ENCODE data around the gene HPGD.

HPGD gene

DNA sequence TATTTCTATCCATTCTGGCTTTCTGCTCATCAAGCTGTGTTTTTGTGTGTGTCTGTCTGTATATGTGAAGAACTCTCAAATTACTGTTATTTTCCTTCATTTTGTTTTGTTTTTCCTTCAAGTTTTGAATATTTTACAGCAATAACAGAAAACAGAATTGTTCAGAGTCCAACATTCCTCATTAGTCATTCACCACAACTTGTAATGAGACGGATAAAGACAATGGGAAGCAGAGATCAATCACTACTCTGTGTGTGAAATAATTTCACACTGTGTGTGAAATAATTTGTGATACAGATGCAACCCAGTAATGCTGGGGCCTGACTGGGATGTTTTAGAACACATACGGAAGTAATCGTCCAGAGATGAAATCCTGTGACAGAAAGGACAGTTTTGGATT lies 55.2 kb downstream of the HPGD start:
- no peak for DNase-seq

DNA sequence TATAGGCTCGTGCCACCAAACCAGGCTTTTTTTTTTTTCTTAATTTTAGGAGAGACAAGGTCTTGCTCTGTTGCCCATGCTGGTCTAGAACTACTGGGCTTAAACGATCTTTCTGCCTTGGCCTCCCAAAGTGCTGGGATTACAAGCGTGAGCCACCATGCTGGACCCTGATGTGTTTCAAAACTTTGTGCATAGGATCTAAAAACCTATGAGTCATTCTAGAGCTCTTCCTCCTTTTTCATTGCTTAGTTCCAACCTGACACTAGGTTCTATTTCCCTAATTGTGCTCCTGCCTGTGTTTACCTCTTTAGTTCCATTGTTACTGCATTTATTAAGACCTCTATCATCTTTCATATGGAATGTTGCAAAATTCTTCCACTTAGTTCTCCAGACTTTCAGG lies 57.3 kb downstream of the HPGD start:
- no peak for DNase-seq

DNA sequence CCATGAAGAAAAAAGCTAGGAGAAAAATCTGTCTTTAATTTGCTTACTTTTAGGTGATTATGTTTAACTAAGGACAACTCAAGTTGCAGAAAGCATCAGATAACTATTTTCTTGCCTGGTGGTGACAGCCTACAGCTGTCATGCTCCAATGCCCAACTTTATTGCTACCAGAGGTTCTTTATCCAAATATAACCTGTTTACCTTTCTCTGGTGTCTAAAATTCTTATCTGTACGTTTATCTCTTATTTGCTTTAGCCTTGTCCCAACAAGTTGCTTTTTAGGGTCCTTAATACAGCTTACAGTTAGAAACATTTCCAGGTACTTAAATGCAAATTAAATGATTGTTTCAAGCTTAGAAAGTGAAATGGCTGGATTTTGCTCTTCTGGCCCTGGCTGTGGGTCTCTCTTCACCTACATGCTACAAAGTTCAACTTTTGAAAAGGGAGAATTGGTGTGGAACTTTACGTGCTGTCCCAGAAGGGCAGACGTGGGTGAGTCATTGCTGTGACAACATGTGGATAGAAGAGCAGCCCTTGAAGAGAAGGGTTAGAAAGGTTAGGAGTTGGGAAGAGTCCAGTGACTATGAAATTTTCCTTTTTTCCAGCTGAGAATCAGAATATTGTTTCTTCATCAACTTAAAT lies 60.7 kb downstream of the HPGD start:
- DNase-seq: no peak

DNA sequence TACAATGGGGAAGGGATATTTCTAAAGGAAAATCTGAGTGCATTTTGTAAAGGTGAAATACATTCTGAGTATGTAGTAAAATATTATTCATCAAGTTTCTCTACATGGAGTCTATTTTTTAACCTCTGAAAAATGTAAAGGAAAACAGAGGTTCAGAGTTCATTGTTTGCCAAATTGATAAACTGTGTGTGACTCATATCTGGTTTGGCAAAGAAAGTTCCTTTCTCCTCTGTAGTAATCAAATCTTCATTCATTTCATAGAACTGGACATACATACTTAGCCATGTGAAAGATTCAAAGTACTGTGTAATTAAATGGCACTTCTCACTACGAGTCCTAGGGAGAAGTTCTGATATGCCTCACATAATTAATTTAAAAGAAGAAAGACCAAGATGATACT lies 61.6 kb downstream of the HPGD start:
- no peak for DNase-seq

DNA sequence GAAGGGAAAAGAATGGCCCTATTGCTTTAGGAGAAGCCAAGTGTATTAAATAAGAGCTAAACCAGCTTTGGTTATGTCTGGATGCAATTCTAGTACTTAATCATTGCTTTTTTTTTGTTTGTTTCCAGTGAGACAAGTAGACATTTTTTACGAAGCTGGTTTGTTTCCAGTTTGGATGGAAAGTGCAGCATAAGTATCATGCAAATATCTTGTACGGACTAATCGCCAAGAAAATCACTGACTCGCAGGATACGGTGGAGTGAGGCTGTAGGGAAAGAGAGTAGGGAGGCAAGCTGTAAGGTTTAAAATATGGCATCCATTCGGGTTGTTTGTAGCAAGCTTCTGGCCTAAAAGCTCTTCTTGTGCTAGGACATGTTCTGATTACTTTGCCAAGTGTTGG lies 64.8 kb downstream of the HPGD start:
- DNase-seq: no peak

DNA sequence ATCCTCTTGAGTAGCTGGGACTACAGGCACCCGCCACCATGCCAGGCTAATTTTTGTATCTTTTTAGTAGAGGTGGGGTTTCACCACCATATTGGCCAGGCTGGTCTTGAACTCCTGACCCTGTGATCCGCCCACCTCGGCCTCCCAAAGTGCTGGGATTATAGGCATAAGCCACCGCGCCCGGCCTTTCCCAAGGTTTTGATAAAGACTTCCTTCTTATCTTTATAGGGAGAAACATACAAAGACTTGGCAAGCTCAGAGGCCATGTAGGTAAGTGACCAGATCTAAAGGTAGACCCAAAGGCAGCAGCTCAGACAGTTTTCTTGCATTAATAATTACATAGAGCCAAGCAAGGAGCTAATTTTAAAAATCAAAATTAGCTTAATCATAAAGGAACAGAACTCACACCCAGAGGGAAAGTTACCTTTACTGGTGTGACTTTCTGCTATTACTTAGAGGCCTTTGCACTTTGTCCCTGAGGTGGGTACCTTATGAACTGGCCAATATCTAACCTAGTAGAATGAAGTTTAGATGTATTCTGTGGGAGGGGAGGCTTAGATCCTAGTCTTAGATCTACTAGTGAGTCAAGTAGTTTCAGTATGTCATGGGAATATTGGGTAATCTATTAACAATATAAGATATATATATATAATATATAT lies 67.3 kb downstream of the HPGD start:
- no peak for DNase-seq

DNA sequence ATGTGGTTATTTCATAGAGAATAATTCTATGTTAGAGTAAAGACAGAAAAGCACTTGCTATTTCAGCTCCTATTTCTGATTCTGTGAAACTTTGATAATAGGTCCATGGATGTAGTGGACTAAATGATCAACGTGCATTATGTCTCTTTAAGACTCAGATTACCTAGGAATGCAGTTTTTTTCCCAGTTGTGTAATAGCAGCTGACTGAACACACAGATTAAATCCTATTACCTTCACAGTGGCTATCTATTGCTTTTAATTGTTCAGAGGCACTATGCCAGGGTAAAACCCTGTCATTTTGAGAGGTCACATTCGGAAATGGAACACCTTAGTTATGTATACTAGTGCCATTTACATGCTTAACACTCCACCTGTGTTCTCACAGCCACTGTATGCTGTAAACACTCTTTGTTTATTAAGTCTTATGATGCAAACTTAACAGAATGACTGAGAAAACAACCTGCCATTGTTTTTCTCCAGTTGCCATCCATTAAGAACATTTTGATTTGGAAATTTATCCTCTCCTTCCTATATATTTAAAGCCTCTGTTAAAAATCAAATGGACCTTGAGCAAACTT lies 70.5 kb downstream of the HPGD start:
- no peak for DNase-seq

DNA sequence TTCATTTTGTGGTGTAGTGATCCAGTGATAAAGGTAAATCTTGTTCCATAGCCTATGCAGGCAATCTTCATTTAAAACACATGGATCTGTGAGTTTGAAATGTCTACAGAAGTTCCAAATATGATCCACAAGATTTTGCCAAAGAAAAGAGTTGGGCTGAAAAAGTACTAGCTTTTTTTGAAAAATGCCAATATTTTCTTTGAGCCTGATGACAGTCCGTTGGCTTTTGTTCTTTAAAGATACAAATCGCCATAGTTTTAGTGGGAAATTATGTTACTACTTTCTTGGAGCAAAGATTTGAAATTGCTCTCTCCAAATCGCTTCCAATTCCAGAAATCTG lies 71.5 kb downstream of the HPGD start:
- no peak for DNase-seq

DNA sequence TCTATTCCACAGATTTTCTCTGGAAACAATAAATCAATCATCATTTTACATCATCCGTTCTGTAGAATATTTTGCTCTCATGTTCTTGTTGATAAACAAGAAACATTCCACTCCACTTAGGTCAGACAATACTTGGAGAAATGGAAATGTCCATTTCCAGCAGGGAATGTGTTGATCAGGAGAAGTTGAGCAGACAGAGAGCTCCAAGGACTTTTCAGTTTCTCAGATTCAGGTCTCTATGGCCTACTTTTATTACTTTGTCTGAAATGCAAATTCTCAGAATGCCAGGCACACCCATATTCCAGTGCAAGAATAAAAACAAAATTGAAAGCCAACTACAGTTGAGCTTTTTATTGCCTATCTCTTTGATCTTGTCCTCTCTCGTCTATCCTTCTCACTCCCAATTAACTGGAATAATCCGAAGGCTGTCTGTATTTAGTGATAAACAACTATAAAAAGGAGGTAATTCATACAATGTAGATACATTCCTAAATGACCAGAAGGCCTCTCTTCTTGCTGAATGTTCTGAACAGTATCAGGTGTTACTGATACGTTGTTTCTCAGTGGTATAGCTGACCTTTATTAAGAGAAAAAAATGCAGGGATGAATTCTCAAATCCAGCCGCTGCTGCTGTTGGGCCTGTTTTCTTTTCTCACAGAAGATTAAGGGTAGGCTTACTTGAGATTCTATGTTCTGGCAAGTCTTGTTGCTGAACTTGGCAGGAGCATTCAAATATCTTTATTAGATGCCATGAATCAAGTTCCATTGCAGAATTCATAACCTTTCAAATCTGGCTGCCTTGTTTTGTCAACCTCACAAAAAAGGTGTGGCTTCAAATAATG lies 72.1 kb downstream of the HPGD start:
- no peak for DNase-seq

DNA sequence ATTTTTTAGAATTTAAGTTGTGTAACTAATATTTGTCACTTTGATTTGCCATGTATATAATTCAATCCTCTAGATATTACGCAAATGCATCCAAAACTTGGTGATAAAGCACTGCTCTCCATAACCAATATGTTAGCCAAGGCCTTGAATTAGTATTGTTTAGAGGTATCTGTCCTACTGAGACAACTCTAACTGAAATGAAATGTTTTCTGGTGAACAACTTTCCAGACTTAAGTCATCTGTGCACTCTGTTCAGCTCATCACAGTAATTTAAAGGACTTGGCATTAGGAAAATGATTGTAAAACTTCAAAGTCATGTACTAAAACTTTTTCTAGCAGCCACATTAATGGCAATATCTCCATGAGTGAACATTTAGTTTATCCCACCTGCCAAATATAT lies 73.1 kb downstream of the HPGD start:
- DNase-seq: no peak

DNA sequence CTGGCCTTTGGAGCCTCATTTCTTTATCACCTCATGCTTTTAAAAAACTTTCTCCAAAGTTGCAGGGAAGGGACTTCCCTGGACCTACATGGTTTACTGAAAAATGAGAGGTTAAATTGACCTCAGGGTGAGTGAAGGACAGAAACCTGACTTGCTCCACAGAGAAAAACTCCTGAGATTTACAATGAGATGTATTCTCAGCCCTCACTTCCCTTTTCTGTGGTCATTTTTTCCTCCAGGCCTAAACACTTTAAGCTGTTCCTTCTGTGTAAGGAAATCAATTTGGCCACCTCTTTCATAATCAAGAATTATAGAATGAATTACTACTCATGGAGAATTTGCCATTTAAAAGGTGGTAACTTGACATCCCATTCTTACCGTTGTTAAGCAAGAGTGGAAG lies 77.9 kb downstream of the HPGD start:
- no peak for DNase-seq

Data from NCI-H2171 (cell line).